Activated CD4-positive, alpha-beta T cell treated with anti-CD3 and anti-CD28 coated beads, Interleukin-2, amount 10 ng/mL, durations not matched to agents 24 days and 14 days (primary cell): ENCODE data around the gene NAB1. TPM values are rescaled to one million over a fixed set of nuclear protein-coding genes. Genes with fewer than 3 reads are reported as not detected.

Experiments used
- total RNA-seq: library from RNA; stranded (reverse); gene quantifications from 2 replicates; pipeline ENCODE4 v1.2.3, GENCODE V29; 2022

The NAB1 gene
- total RNA-seq, 1 donor from 2014 or later = 37.4 TPM

Other genes with a start within 250 kb of the NAB1 start
- gene MFSD6, start 240.7 kb upstream of the NAB1 start, total RNA-seq = 44.6 and 45.3 TPM in 2 replicates
- gene NEMP2, start 114.4 kb upstream of the NAB1 start, total RNA-seq = 16.4 and 19.0 TPM in 2 replicates
- 256 and 266 TPM in 2 replicates for gene GLS, start 231.7 kb downstream of the NAB1 start, total RNA-seq